HEK293 (cell line): ENCODE data around the gene GOSR2.

Experiments
- SP3 ChIP-seq: fragments of 450-650 bp; formaldehyde crosslinking; IDR thresholded peaks from 2 replicates; pipeline ENCODE4 v1.5.1; 2016; ENCODE audit warnings: missing biosample characterization, missing genetic modification characterization
- TCF7L2 ChIP-seq: IDR thresholded peaks from 2 replicates; pipeline ENCODE4 v1.6.1; 2011; ENCODE audit warnings: low read depth, mild to moderate bottlenecking, inconsistent platforms, low read length, moderate library complexity, borderline replicate concordance
- TRIM28 ChIP-seq: IDR thresholded peaks from 2 replicates; pipeline ENCODE4 v1.6.1; 2011; ENCODE audit warnings: low read length, control low read depth, borderline replicate concordance
- ZBTB20 ChIP-seq: fragments of 450-650 bp; formaldehyde crosslinking; IDR thresholded peaks from 2 replicates; pipeline ENCODE4 v1.5.1; 2016; ENCODE audit warnings: missing biosample characterization, missing genetic modification characterization
- ZNF274 ChIP-seq, 2 experiments: fragments of 200-500 bp in 1 of 2; fragments of 450-650 bp in 1 of 2; sonication (Bioruptor generic) in 1 of 2; formaldehyde crosslinking in 1 of 2; IDR thresholded peaks; 2 replicates each; pipeline versions ENCODE4 v1.5.1 to v1.6.1; 2014 to 2016; ENCODE audit warnings: borderline replicate concordance in 1 of 2, inconsistent platforms in 1 of 2, low read length in 1 of 2, missing biosample characterization in 1 of 2, missing genetic modification characterization in 1 of 2
- ZNF302 ChIP-seq: fragments of 450-650 bp; formaldehyde crosslinking; IDR thresholded peaks from 2 replicates; pipeline ENCODE4 v1.5.1; 2016; ENCODE audit warnings: missing biosample characterization, missing genetic modification characterization, low read depth
- ZNF37A ChIP-seq: fragments of 450-650 bp; IDR thresholded peaks from 2 replicates; pipeline ENCODE4 v1.5.1; 2018; ENCODE audit warnings: missing biosample characterization, missing genetic modification characterization
- ZNF561 ChIP-seq: fragments of 450-650 bp; IDR thresholded peaks from 2 replicates; pipeline ENCODE4 v1.5.1; 2018; ENCODE audit warnings: missing biosample characterization, missing genetic modification characterization, borderline replicate concordance
- ZNF585B ChIP-seq: fragments of 450-650 bp; formaldehyde crosslinking; IDR thresholded peaks from 2 replicates; pipeline ENCODE4 v1.5.1; 2016; ENCODE audit warnings: missing biosample characterization, missing genetic modification characterization
- ZNF776 ChIP-seq: fragments of 450-650 bp; formaldehyde crosslinking; IDR thresholded peaks from 2 replicates; pipeline ENCODE4 v1.5.0; 2017; ENCODE audit warnings: missing biosample characterization, missing genetic modification characterization, borderline replicate concordance
- TF ChIP-seq, protein P1 (sequence below): fragments of 450-650 bp; formaldehyde crosslinking; IDR thresholded peaks from 2 replicates; pipeline ENCODE4 v1.5.1; 2016; ENCODE audit warnings: missing biosample characterization, missing genetic modification characterization
- TF ChIP-seq, protein P2 (sequence below): fragments of 450-650 bp; formaldehyde crosslinking; IDR thresholded peaks from 2 replicates; pipeline ENCODE4 v1.5.1; 2016; ENCODE audit warnings: missing biosample characterization, missing genetic modification characterization
- TF ChIP-seq, protein P3 (sequence below): fragments of 450-650 bp; formaldehyde crosslinking; IDR thresholded peaks from 2 replicates; pipeline ENCODE4 v1.5.1; 2016; ENCODE audit warnings: missing biosample characterization, missing genetic modification characterization, low read depth
- TF ChIP-seq, protein P4 (sequence below): sonication (generic); formaldehyde crosslinking; IDR thresholded peaks from 2 replicates; pipeline ENCODE4 v1.8.1; 2022; ENCODE audit warnings: mild to moderate bottlenecking, moderate library complexity, missing genetic modification reagents

DNA sequence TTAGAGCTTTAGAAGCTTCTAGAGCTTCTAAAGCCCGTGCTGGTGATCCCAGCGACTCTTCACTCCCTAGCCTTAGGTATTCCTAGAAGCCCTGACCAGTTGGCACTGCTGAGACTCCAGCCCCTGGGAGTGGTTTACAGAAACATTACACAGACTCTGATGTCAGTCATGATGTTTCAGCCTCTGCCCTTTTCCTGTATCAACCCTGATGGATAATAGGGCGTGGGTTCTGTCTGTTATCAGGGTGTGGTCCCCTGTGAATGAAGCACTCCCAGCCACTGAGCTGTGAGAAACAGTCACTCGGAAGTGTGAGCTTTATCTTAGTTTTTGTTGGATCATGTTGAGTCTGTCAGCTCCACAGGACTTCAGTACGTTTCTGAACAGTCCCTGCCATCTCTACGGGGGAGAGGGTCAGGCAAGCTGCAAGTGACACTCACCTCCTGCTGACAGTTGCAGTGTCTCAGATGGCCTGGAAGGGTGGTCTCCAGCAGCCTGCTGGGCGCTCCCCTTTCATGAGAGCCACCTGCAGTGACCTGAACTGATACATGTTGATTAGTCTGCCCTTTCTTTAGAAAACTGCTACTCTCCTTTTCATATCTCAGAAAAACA, 12.8 kb downstream of the GOSR2 start:
- TF ChIP-seq, protein P1, sequence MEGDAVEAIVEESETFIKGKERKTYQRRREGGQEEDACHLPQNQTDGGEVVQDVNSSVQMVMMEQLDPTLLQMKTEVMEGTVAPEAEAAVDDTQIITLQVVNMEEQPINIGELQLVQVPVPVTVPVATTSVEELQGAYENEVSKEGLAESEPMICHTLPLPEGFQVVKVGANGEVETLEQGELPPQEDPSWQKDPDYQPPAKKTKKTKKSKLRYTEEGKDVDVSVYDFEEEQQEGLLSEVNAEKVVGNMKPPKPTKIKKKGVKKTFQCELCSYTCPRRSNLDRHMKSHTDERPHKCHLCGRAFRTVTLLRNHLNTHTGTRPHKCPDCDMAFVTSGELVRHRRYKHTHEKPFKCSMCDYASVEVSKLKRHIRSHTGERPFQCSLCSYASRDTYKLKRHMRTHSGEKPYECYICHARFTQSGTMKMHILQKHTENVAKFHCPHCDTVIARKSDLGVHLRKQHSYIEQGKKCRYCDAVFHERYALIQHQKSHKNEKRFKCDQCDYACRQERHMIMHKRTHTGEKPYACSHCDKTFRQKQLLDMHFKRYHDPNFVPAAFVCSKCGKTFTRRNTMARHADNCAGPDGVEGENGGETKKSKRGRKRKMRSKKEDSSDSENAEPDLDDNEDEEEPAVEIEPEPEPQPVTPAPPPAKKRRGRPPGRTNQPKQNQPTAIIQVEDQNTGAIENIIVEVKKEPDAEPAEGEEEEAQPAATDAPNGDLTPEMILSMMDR (tag by site-specific recombination) = no peak
- no peak for TF ChIP-seq ZBTB20 (tag by site-specific recombination)
- no peak for TF ChIP-seq ZNF776
- no peak for TF ChIP-seq SP3
- TF ChIP-seq, protein P2, sequence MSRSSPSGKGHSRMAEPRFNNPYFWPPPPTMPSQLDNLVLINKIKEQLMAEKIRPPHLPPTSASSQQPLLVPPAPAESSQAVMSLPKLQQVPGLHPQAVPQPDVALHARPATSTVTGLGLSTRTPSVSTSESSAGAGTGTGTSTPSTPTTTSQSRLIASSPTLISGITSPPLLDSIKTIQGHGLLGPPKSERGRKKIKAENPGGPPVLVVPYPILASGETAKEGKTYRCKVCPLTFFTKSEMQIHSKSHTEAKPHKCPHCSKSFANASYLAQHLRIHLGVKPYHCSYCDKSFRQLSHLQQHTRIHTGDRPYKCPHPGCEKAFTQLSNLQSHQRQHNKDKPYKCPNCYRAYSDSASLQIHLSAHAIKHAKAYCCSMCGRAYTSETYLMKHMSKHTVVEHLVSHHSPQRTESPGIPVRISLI (tag by site-specific recombination) = no peak
- no peak for TF ChIP-seq TRIM28
- TF ChIP-seq ZNF585B (tag by site-specific recombination) = no peak
- TF ChIP-seq ZNF561 = no peak
- no peak for TF ChIP-seq ZNF37A (tag by site-specific recombination)
- TF ChIP-seq TCF7L2 = no peak
- TF ChIP-seq ZNF302 (tag by site-specific recombination) = no peak
- TF ChIP-seq, protein P3, sequence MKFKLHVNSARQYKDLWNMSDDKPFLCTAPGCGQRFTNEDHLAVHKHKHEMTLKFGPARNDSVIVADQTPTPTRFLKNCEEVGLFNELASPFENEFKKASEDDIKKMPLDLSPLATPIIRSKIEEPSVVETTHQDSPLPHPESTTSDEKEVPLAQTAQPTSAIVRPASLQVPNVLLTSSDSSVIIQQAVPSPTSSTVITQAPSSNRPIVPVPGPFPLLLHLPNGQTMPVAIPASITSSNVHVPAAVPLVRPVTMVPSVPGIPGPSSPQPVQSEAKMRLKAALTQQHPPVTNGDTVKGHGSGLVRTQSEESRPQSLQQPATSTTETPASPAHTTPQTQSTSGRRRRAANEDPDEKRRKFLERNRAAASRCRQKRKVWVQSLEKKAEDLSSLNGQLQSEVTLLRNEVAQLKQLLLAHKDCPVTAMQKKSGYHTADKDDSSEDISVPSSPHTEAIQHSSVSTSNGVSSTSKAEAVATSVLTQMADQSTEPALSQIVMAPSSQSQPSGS (tag by site-specific recombination) = no peak
- TF ChIP-seq, protein P4, sequence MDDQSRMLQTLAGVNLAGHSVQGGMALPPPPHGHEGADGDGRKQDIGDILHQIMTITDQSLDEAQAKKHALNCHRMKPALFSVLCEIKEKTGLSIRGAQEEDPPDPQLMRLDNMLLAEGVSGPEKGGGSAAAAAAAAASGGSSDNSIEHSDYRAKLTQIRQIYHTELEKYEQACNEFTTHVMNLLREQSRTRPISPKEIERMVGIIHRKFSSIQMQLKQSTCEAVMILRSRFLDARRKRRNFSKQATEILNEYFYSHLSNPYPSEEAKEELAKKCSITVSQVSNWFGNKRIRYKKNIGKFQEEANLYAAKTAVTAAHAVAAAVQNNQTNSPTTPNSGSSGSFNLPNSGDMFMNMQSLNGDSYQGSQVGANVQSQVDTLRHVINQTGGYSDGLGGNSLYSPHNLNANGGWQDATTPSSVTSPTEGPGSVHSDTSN (CRISPR knock-in tag) = no peak
- TF ChIP-seq ZNF274 (IDR thresholded peaks at IDR 0.05; ENCODE audit: low read length) = no peak
- TF ChIP-seq ZNF274 (tag by site-specific recombination; IDR thresholded peaks at IDR 0.05; ENCODE audit: borderline replicate concordance) = no peak
